Measurements from ENCODE around the gene ERCC1.
"Not testable (repeated sequence)": the region's sequence is repeated elsewhere in the genome, so short reads cannot be mapped to it uniquely, and the experiment has no call there.

ERCC1 gene

DNA sequence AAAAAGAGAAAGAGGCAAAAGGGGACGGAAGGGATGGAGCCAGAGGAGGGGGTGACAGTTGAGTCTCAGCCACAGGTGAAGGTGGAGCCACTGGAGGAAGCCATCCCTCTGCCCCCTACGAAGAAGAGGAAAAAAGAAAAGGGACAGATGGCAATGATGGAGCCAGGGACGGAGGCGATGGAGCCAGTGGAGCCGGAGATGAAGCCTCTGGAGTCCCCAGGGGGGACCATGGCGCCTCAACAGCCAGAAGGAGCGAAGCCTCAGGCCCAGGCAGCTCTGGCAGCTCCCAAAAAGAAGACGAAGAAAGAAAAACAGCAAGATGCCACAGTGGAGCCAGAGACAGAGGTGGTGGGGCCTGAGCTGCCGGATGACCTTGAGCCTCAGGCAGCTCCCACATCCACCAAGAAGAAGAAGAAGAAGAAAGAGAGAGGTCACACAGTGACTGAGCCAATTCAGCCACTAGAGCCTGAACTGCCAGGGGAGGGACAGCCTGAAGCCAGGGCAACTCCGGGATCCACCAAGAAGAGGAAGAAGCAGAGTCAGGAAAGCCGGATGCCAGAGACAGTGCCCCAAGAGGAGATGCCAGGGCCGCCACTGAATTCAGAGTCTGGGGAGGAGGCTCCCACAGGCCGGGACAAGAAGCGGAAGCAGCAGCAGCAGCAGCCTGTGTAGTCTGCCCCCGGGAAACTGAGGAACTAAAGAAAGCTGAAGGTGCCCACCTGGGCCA, 14.7 kb downstream of the ERCC1 start:
- H3K4me1 Mint-ChIP-seq (ENCODE audit: low read depth): peaks cover 50% of the 10 kb centered on the region
- H3K4me3 Mint-ChIP-seq: no peak overlapping the region
- no peaks in the 10 kb centered on the region for H3K9me3 Mint-ChIP-seq
- H3K36me3 Mint-ChIP-seq (ENCODE audit: low read depth): peaks cover 68% of the 10 kb centered on the region
- peak overlapping the region; percentile 35 for H3K27ac Mint-ChIP-seq
- H3K27me3 Mint-ChIP-seq: peaks cover 14% of the 10 kb centered on the region
- DNase-seq: no peak

DNA sequence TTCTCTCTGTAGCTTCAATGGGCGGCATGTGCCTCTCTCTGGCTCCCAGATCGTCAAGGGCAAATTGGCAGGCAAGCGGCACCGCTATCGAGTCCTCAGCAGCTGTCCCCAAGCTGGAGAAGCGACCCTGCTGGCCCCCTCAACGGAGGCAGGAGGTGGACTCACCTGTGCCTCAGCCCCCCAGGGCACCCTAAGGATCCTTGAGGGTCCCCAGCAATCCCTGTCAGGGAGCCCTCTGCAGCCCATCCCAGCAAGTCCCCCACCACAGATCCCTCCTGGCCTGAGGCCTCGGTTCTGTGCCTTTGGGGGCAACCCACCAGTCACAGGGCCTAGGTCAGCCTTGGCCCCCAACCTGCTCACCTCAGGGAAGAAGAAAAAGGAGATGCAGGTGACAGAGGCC, 15.6 kb downstream of the ERCC1 start:
- peak overlapping the region; percentile 95 for H3K27ac Mint-ChIP-seq
- no peaks in the 10 kb centered on the region for H3K9me3 Mint-ChIP-seq
- DNase-seq: no peak
- peaks cover 59% of the 10 kb centered on the region for H3K36me3 Mint-ChIP-seq (ENCODE audit: low read depth)
- H3K4me3 Mint-ChIP-seq: peak overlapping the region; percentile 96
- peaks cover 22% of the 10 kb centered on the region for H3K27me3 Mint-ChIP-seq
- peaks cover 56% of the 10 kb centered on the region for H3K4me1 Mint-ChIP-seq (ENCODE audit: low read depth)

DNA sequence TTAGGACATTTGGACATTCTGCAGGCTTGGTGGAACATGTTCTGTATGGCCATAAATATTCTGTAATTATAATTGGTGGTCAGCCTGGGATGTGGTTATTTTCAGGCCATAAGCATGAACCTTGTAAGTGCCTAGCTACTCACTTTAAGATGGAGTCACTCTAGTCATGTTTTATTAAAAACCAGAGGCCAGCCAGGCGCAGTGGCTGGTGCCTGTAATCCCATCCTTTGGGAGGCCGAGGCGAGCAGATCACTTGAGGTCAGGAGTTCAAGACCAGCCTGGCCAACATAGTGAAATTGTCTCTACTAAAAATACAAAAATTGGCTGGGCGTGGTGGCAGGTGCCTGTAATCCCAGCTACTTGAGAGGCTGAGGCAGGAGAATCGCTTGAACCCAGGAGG, 16.1 kb downstream of the ERCC1 start:
- H3K4me3 Mint-ChIP-seq: peak overlapping the region; percentile 96
- H3K4me1 Mint-ChIP-seq (ENCODE audit: low read depth): peaks cover 58% of the 10 kb centered on the region
- peaks cover 28% of the 10 kb centered on the region for H3K27me3 Mint-ChIP-seq
- not testable (repeated sequence) for H3K9me3 Mint-ChIP-seq, DNase-seq
- peaks cover 54% of the 10 kb centered on the region for H3K36me3 Mint-ChIP-seq (ENCODE audit: low read depth)
- H3K27ac Mint-ChIP-seq: peak overlapping the region; percentile 95

DNA sequence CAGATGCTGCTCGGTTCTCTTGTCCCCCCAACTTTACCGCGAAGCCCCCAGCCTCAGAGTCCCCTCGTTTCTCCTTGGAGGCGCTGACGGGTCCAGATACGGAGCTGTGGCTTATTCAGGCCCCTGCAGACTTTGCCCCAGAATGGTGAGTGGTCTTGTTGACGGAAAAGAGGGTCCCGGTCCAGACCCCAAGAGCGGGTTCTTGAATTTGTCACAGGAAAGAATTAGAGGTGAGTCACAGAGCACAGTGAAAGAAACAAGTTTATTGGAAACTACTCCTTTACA, 16.7 kb downstream of the ERCC1 start:
- Mint-ChIP-seq H3K27me3 (peaks cover 31% of the 10 kb centered on the region), H3K27ac (peak overlapping the region; percentile 95), H3K9me3 (no peaks in the 10 kb centered on the region), H3K4me1 (ENCODE audit: low read depth) (peaks cover 58% of the 10 kb centered on the region), H3K4me3 (peak overlapping the region; percentile 96), H3K36me3 (ENCODE audit: low read depth) (peaks cover 48% of the 10 kb centered on the region)
- no peak for DNase-seq

DNA sequence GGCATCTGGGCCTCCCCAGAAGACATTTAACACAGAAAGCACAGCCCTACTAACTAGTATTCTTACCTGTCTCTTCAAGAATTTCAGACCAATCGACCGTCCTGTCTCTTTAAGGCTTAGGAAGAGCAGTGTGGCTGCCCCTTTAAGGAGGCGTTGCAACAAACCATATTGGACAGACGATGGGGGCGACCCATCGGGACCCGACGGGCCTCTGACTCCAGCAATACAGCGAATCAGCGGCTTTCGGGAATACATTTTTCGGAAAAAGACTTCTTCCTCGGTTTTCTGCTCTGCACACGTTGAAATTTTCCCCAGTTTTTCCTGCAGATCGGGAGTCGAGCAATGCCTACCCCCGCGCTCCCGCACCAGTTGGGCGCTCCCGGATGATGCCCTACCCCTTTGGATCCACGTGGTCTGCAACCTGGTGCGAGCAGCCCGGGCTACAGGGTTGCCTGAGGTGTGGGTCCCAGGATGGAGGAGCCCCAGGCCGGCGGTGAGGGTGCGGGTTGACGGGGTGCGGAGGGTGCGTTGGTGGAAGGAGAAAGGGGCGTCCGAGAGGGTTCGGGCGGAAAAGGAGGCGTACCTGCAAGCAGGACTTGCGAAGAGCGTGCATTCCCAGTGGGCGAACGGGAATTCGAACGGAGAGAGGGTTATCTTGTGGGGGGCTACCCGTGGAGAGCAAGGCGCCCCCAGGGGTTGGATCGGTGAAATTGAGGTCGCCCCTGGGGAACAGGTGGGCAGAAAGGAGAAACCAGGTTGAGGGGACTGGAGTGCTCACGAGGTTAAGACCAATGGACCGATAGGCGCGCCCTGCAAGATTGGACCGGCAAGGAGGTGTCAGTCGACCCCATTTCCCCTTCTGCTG, 17.3 kb downstream of the ERCC1 start, which contains the start of gene POLR1G:
TSS of gene POLR1G (plus strand) at position 419 of the 865 bp plus-strand sequence. CDS start at position 472, 53 bp downstream.
- Mint-ChIP-seq H3K27me3 (peaks cover 36% of the 10 kb centered on the region), H3K9me3 (no peaks in the 10 kb centered on the region), H3K27ac (peak within 1 kb of the TSS; percentile 95), H3K4me3 (peak within 1 kb of the TSS; percentile 96), H3K4me1 (ENCODE audit: low read depth) (peaks cover 58% of the 10 kb centered on the region), H3K36me3 (ENCODE audit: low read depth) (peaks cover 46% of the 10 kb centered on the region)
- DNase-seq: peak; percentile 89

DNA sequence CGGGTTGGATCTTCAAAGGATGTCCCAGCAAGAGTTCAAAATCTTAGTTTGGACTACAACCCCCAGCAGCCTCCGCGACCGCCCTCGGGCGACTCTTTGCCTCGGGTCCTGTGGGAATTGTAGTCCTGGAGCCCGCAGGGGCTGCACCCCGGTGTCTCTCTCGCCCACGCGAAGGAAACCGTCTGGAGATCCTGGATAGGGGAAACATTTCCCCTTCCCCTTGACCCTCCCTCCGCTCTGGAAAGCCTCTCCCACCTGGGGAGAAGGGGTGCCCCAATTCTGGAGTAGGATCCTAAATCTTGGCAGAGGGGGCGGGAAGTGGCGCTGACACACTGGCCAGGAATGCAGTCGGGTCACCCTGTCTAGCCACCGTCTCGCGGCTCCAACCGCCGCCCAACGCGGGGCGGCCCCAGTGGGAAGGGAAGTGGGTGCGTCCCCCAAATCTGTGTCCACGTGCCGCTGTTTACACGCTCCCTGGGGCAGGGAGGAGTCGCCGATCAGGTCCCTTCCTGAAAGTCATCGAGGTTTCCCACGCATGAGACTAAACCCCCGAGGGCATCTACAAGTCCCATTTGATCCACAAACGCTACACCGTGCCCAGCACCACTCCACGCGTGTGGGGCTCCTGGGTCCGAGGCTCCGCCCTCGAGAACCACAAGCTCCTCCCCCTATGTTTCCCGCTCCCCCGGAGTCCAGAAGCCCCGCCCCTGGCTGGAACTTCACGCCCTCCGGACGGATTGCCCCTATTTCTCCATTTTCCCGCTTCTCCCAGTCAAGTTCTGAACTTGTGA, 18.1 kb downstream of the ERCC1 start:
- no peaks in the 10 kb centered on the region for H3K9me3 Mint-ChIP-seq
- peak; percentile 87 for DNase-seq
- H3K4me1 Mint-ChIP-seq (ENCODE audit: low read depth): peaks cover 58% of the 10 kb centered on the region
- peak overlapping the region; percentile 95 for H3K27ac Mint-ChIP-seq
- H3K4me3 Mint-ChIP-seq: peak overlapping the region; percentile 96
- peaks cover 38% of the 10 kb centered on the region for H3K36me3 Mint-ChIP-seq (ENCODE audit: low read depth)
- H3K27me3 Mint-ChIP-seq: peaks cover 38% of the 10 kb centered on the region

DNA sequence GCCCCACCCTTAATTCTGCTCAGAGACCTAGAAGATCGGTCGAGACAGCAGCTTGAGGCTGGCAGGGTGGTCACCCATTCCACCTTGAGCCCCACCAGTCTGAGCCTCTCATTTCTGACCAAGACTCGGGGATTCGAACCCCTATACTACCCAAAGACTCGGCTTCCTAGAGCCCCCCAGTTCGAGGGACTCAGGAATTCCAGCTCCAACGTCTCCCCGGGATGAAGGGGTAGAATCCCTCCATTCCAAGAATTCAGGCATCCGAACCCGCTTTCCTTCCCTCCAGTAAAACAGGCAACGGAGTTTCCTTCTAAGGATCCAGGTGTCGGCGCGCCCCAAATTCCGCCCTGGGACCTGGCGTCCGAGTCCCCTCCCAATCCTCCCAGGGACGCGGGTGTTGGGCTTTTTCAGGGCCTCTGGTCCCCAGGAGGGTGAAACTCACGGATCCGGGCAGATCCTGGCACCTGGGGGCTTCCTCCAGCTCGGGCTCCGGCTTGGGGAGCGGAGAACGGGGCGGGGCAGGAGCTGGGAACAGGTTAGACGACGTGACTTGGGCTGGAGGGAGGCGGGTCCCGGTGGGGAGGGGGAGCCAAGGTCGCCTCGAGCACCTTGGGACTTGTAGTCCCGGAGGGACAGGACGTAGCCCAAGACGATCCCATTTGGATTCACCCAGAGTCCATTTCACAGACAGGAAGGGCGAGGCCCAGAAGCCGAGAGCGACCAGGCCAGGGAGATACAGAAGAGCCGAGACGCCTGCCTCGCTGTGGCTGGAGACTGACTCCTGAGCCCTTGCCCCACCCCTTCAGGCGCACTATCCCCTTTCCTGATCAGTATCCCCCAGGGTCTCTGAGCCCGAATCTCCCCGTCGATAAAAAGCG, 18.9 kb downstream of the ERCC1 start, which contains the start of gene PPP1R13L:
TSS of gene PPP1R13L (minus strand) at position 513 of the 878 bp plus-strand sequence. CDS start 6,751 bp downstream, outside the sequence.
- H3K27me3 Mint-ChIP-seq: peaks cover 45% of the 10 kb centered on the region
- DNase-seq: peak; percentile 71
- peaks cover 56% of the 10 kb centered on the region for H3K4me1 Mint-ChIP-seq (ENCODE audit: low read depth)
- H3K27ac Mint-ChIP-seq: peak within 1 kb of the TSS; percentile 95
- H3K4me3 Mint-ChIP-seq: peak within 1 kb of the TSS; percentile 96
- H3K36me3 Mint-ChIP-seq (ENCODE audit: low read depth): peaks cover 33% of the 10 kb centered on the region
- H3K9me3 Mint-ChIP-seq: no peaks in the 10 kb centered on the region

DNA sequence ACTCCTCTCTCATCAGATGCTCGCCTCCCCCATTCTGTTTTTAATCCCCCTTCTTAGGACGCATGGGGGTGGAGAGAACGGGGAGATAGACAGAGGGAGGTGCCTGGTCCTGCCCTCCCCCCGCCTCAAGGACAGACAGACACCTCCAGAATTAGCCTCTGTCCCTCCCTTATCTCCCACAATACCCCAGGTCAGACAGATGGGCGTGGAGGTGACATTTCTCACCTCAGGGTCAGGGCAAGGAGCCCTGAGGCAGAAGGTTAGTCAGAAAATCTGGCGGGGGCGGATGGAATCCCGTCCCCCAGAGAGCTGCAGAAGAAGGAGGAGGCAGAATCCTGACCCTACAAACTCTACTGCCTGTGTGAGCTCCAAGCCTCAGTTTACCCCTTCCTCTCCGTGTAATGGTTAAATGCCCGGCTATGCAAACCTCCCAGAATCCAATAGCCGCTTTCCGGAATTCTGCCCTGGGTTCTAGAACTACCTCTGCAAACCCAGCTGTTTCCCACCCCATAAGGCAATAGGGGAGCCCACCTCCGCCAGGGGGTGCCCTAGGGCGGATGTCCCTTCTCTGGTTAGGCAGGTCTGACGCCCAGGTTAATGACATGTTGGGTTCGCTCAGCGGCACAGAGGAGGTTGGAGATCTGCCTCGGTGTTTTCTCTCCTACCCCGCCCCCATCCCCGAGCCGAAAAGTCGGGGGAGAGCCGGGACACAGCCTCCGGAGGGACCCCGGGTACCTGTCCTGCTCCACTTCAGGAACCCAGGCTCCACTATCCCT, 19.7 kb downstream of the ERCC1 start:
- Mint-ChIP-seq H3K27ac (peak overlapping the region; percentile 15), H3K9me3 (no peaks in the 10 kb centered on the region), H3K4me3 (peak overlapping the region; percentile 96), H3K36me3 (ENCODE audit: low read depth) (peaks cover 27% of the 10 kb centered on the region), H3K4me1 (ENCODE audit: low read depth) (peaks cover 51% of the 10 kb centered on the region), H3K27me3 (peaks cover 47% of the 10 kb centered on the region)
- DNase-seq: peak; percentile 73

DNA sequence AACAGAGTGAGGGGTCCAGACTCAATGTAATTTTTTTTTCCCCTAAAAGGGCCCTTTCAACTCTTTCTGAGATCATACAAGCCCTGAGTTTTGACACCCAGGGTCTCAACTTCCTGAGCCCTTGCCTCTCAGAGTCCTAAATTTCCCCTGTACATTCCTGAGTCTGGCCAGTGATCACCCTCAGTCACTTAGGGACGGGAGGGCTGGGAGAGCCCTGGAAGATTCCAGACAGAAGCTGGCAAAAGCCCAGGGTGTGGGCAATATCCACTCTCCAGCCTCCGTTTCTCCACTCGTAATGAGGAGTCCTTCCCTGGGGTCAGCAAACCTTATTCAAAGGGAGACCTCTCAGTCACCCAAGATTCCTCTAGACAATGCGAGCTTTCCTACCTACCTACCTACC, 20.4 kb downstream of the ERCC1 start:
- DNase-seq: no peak
- H3K27me3 Mint-ChIP-seq: peaks cover 53% of the 10 kb centered on the region
- H3K36me3 Mint-ChIP-seq (ENCODE audit: low read depth): peaks cover 20% of the 10 kb centered on the region
- H3K4me3 Mint-ChIP-seq: no peak overlapping the region
- H3K27ac Mint-ChIP-seq: no peak overlapping the region
- peaks cover 50% of the 10 kb centered on the region for H3K4me1 Mint-ChIP-seq (ENCODE audit: low read depth)
- no peaks in the 10 kb centered on the region for H3K9me3 Mint-ChIP-seq

DNA sequence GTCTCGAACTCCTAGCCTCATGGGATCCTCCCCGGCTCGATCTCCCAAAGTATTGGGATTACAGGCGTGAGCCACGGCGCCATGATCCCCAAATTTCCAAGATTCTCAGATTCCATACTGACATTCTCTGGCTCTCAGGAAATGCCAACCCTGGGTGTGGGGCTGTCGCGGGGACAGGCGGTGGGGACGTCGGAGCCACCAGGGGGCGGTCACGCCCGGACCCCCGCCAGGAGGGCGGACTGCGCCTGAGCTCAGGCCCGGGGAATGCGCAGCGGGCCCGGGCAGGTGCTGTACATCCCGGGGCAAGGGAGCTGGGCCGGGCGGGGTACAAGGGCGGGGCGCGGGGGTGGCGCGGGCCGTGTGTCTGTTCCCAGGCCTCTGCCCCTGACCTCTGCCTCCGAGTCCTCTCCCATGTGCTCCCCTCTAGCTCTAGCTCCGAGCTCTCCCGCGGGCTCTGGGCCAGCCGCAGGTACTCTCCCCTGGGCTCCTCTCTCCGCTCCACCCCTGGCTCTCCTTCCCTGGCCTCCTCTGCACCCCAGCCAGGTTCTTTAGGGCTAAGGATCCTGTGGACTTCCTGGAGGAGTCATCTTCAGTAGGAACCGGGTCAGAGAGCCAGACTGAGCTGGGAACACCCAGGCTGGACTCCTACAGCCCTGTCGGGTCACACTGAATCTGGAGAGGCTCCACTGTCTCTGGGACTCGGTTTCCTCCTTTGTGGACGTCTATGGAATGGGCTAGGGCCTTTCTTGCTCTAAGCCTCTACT, 21.2 kb downstream of the ERCC1 start:
- Mint-ChIP-seq H3K4me3 (no peak overlapping the region), H3K27ac (no peak overlapping the region), H3K36me3 (ENCODE audit: low read depth) (peaks cover 13% of the 10 kb centered on the region), H3K4me1 (ENCODE audit: low read depth) (peaks cover 44% of the 10 kb centered on the region), H3K27me3 (peaks cover 59% of the 10 kb centered on the region), H3K9me3 (no peaks in the 10 kb centered on the region)
- DNase-seq: peak; percentile 57

DNA sequence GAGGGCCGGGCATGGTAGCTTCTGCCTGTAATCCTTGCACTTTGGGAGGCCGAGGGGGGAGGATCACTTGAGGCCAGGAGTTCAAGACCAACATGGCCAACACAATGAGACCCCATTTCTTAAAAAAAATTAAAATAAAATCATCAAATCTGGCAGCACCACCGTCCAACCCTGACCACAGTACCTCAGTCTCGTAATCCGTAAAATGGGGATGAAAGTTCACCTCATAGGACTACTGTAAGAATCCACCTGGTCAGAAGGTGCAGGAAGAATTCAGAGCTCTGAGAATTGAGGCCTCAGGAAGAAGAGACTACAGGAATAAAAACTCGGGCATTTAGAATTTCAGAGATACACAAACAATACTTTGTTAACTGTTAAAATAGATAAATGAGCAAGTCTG, 21.9 kb downstream of the ERCC1 start:
- H3K4me3 Mint-ChIP-seq: no peak overlapping the region
- H3K27me3 Mint-ChIP-seq: peaks cover 66% of the 10 kb centered on the region
- peaks cover 42% of the 10 kb centered on the region for H3K4me1 Mint-ChIP-seq (ENCODE audit: low read depth)
- no peaks in the 10 kb centered on the region for H3K9me3 Mint-ChIP-seq
- no peak overlapping the region for H3K27ac Mint-ChIP-seq
- DNase-seq: no peak
- peaks cover 8% of the 10 kb centered on the region for H3K36me3 Mint-ChIP-seq (ENCODE audit: low read depth)

DNA sequence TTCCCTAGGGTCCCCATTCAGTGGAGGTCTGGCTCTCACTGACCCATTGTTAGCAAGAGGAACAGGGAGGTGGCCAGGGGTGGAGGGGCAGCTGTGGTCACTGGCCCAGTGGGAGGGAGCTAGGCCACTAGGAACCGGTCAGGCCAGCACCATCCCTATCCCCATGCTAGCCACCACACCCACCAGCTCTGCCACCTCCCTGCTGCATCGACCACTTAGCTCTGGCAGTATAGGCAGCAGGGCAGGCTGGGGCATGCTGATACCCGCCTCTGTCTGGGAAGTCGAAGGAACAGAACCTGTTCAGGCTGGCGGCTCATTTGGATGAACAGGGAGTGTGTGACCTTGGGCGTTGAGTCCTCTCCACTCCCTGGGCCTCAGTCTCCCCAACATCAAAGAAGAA, 23.5 kb downstream of the ERCC1 start:
- Mint-ChIP-seq H3K27me3 (peaks cover 73% of the 10 kb centered on the region), H3K27ac (no peak overlapping the region), H3K4me3 (no peak overlapping the region)

More for the DNA sequence above, 23.5 kb downstream of the ERCC1 start:
- Mint-ChIP-seq H3K9me3 (no peaks in the 10 kb centered on the region), H3K36me3 (ENCODE audit: low read depth) (no peaks in the 10 kb centered on the region), H3K4me1 (ENCODE audit: low read depth) (peaks cover 30% of the 10 kb centered on the region)
- DNase-seq: no peak
